Keratinocyte (primary cell): ENCODE measurements around the gene DUSP5. TPM values are rescaled to one million over a fixed set of nuclear protein-coding genes. Genes with fewer than 3 reads are reported as not detected.

Source experiments
- DNase-seq: peaks from one replicate; pipeline ENCODE4 v3.0.0-alpha.2; 2011; ENCODE audit warnings: low read depth, missing footprints, low spot score
- FAIRE-seq: peaks from 2 replicates; lab custom pipeline; 2011; peaks lifted over from hg19 to GRCh38; lab: Jason Lieb, UNC
- H2AFZ ChIP-seq: 2 replicates; pipeline ENCODE4 v1.6.0; 2012; ENCODE audit warnings: low read length, control low read depth, inconsistent platforms; ENCODE audit not compliant: control insufficient read depth
- H3K27ac ChIP-seq: 2 replicates; pipeline ENCODE4 v1.5.1; 2011; ENCODE audit warnings: low read length; ENCODE audit not compliant: control insufficient read depth, insufficient read depth
- H3K27me3 ChIP-seq: 3 replicates; pipeline ENCODE4 v1.6.0; 2011; ENCODE audit warnings: low read length; ENCODE audit not compliant: control insufficient read depth, insufficient read depth; ENCODE audit errors: extremely low read depth
- H3K36me3 ChIP-seq, 2 experiments: 2 replicates in 1 of 2; 3 replicates in 1 of 2; pipeline ENCODE4 v1.5.1; 2011; ENCODE audit warnings: low read length in 2 of 2, mild to moderate bottlenecking in 1 of 2; ENCODE audit not compliant: control insufficient read depth in 2 of 2, insufficient read depth in 2 of 2; ENCODE audit errors: extremely low read depth in 1 of 2
- H3K4me1 ChIP-seq: 3 replicates; pipeline ENCODE4 v1.5.1; 2011; ENCODE audit warnings: low read length; ENCODE audit not compliant: control insufficient read depth, insufficient read depth; ENCODE audit errors: extremely low read depth
- H3K4me2 ChIP-seq: 3 replicates; pipeline ENCODE4 v1.6.0; 2011; ENCODE audit warnings: low read depth, low read length; ENCODE audit not compliant: control insufficient read depth, insufficient read depth; ENCODE audit errors: extremely low read depth
- H3K4me3 ChIP-seq, 3 experiments: fragments of 200-600 bp in 1 of 3; sonication (generic) in 1 of 3; 2 replicates in 2 of 3; 3 replicates in 1 of 3; pipeline ENCODE4 v1.5.1; 2011 to 2016; ENCODE audit warnings: low read length in 3 of 3, mild to moderate bottlenecking in 3 of 3, control low read depth in 2 of 3, inconsistent platforms in 1 of 3, low read depth in 1 of 3, mixed read lengths in 1 of 3, mixed run types in 1 of 3, moderate library complexity in 1 of 3; ENCODE audit not compliant: control insufficient read depth in 2 of 3, insufficient read depth in 2 of 3; ENCODE audit errors: extremely low read depth in 1 of 3
- H3K79me2 ChIP-seq: 2 replicates; pipeline ENCODE4 v1.6.0; 2012; ENCODE audit warnings: low read length; ENCODE audit not compliant: control insufficient read depth, insufficient read depth
- H3K9ac ChIP-seq: 3 replicates; pipeline ENCODE4 v1.6.0; 2011; ENCODE audit warnings: low read length; ENCODE audit not compliant: control insufficient read depth, insufficient read depth; ENCODE audit errors: extremely low read depth
- H3K9me1 ChIP-seq: 3 replicates; pipeline ENCODE4 v1.6.0; 2011; ENCODE audit warnings: low read length; ENCODE audit not compliant: control insufficient read depth, insufficient read depth; ENCODE audit errors: extremely low read depth
- H3K9me3 ChIP-seq: 2 replicates; pipeline ENCODE4 v1.5.1; 2012; ENCODE audit warnings: low read depth, low read length; ENCODE audit not compliant: control insufficient read depth
- H4K20me1 ChIP-seq: 3 replicates; pipeline ENCODE4 v1.6.0; 2011; ENCODE audit warnings: low read length; ENCODE audit not compliant: control insufficient read depth, insufficient read depth; ENCODE audit errors: extremely low read depth
- CTCF ChIP-seq, 3 experiments: IDR thresholded peaks in 1 of 3; conservative IDR thresholded peaks in 1 of 3; optimal IDR thresholded peaks in 1 of 3; 2 replicates in 2 of 3; 3 replicates in 1 of 3; pipeline versions ENCODE3 to v1.5.1; 2011; ENCODE audit warnings: low read length in 3 of 3, mild to moderate bottlenecking in 3 of 3, moderate library complexity in 2 of 3, control low read depth in 1 of 3, inconsistent platforms in 1 of 3; ENCODE audit not compliant: insufficient read depth in 2 of 3; ENCODE audit errors: extremely low read depth in 1 of 3
- EZH2 ChIP-seq: IDR thresholded peaks from one replicate; pipeline ENCODE4 v1.6.1; 2012; ENCODE audit warnings: inconsistent platforms, mild to moderate bottlenecking, low read length, moderate library complexity
- dilution Hi-C: fragments of 300-500 bp; cut with MboI; formaldehyde crosslinking; loops from one replicate; pipeline ENCODE4 v1.7.0; 2020; ENCODE audit warnings: low sequenced_read_pairs; ENCODE audit not compliant: extremely low pct_ligation_motif_present
- polyA plus RNA-seq, 5 experiments: library from polyadenylated mRNA; depleted of rRNA in 3 of 5; stranded (reverse) in 3 of 5; stranded (forward) in 1 of 5; unstranded in 1 of 5; fragments of >200 nt; gene quantifications; 1 replicate in 1 of 5; 2 replicates in 3 of 5; 3 replicates in 1 of 5; pipeline versions ENCODE4 v1.2.1 to v1.2.3, GENCODE V29; 2011 to 2012; ENCODE audit warnings: missing spikeins in 2 of 5, low read depth in 1 of 5, low replicate concordance in 1 of 5

Gene DUSP5
- polyA plus RNA-seq, 1 donor (not counting 4 experiments of a cell fraction or from before 2014, with no cell fraction given) = 49.6 TPM

GRCh38 chr10:110534571-110534970, 36.9 kb downstream of the DUSP5 start:
- dilution Hi-C loops = no loop called here
- H3K79me2 ChIP-seq = no peaks in the 10 kb centered on the region
- no peak overlapping the region for H3K9ac ChIP-seq
- H3K36me3 ChIP-seq = no peaks in the 10 kb centered on the region
- no peak for DNase-seq
- no peak for FAIRE-seq
- H3K9me1 ChIP-seq = no peaks in the 10 kb centered on the region
- no peaks in the 10 kb centered on the region for H4K20me1 ChIP-seq
- H3K4me2 ChIP-seq = no peak overlapping the region
- H3K9me3 ChIP-seq = no peaks in the 10 kb centered on the region
- no peak overlapping the region for H3K4me3 ChIP-seq
- no peaks in the 10 kb centered on the region for H3K27me3 ChIP-seq
- peaks cover 21% of the 10 kb centered on the region for H3K4me1 ChIP-seq
- H2AFZ ChIP-seq = no peak overlapping the region
- no peak for TF ChIP-seq CTCF (optimal IDR thresholded peaks at IDR 0.05 in 1 of 3, IDR thresholded peaks at IDR 0.05 in 1 of 3, conservative IDR thresholded peaks at IDR 0.05 in 1 of 3; ENCODE audit: extremely low read depth in 1 of 3, insufficient read depth in 2 of 3, low read length in 3 of 3)
- H3K27ac ChIP-seq = no peak overlapping the region

- Histone ChIP-seq H3K9me1 (no peaks in the 10 kb centered on the region), H3K9me3 (no peaks in the 10 kb centered on the region), H3K9ac (no peak overlapping the region), H3K79me2 (no peaks in the 10 kb centered on the region), H3K36me3 (no peaks in the 10 kb centered on the region), H3K4me2 (peak overlapping the region; percentile 35), H2AFZ (no peak overlapping the region), H3K4me3 (no peak overlapping the region), H3K4me1 (peaks cover 9% of the 10 kb centered on the region), H3K27ac (no peak overlapping the region), H3K27me3 (no peaks in the 10 kb centered on the region), H4K20me1 (no peaks in the 10 kb centered on the region)
- TF ChIP-seq CTCF (optimal IDR thresholded peaks at IDR 0.05 in 1 of 3, IDR thresholded peaks at IDR 0.05 in 1 of 3, conservative IDR thresholded peaks at IDR 0.05 in 1 of 3; ENCODE audit: extremely low read depth in 1 of 3, insufficient read depth in 2 of 3, low read length in 3 of 3) (peak; percentile 15 to 56 (median 32)), EZH2 (no peak)
- dilution Hi-C loops = no loop called here
- DNase-seq (no peak), FAIRE-seq (peak; percentile 68)
These were observed 38.5 kb downstream of the DUSP5 start for GRCh38 chr10:110535958-110536891.
